Measurements from ENCODE around the gene RAE1. TPM values are rescaled to one million over a fixed set of nuclear protein-coding genes. Genes with fewer than 3 reads are reported as not detected.

The RAE1 gene
- total and polyA plus RNA-seq, 2 experiments from 2014 or later, result 35.4 to 43.3 TPM

- Mint-ChIP-seq H3K27me3 (ENCODE audit: insufficient read depth, low read depth, poor library complexity) (peaks cover 7% of the 10 kb centered on the region), H3K9me3 (no peaks in the 10 kb centered on the region), H3K4me3 (no peak overlapping the region), H3K27ac (peak overlapping the region; percentile 24; the same call in 1 of the 2 replicates), H3K36me3 (ENCODE audit: low read depth) (peaks cover 72% of the 10 kb centered on the region), H3K4me1 (peaks cover 34% of the 10 kb centered on the region)
- no peak for TF ChIP-seq CREB1 (CRISPR knock-in tag; IDR thresholded peaks at IDR 0.05; ENCODE audit: low read depth)
- no peak for TF ChIP-seq EZH2 (IDR thresholded peaks at IDR 0.05; ENCODE audit: low read depth, unreplicated experiment)
- TF ChIP-seq NANOG (IDR thresholded peaks at IDR 0.05; ENCODE audit: borderline replicate concordance), result no peak
- TF ChIP-seq, protein P1, sequence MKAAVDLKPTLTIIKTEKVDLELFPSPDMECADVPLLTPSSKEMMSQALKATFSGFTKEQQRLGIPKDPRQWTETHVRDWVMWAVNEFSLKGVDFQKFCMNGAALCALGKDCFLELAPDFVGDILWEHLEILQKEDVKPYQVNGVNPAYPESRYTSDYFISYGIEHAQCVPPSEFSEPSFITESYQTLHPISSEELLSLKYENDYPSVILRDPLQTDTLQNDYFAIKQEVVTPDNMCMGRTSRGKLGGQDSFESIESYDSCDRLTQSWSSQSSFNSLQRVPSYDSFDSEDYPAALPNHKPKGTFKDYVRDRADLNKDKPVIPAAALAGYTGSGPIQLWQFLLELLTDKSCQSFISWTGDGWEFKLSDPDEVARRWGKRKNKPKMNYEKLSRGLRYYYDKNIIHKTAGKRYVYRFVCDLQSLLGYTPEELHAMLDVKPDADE (IDR thresholded peaks at IDR 0.05), result no peak
- TF ChIP-seq ZNF114 (CRISPR knock-in tag; IDR thresholded peaks at IDR 0.05), result no peak
- no peak for TF ChIP-seq JUNB (IDR thresholded peaks at IDR 0.05; ENCODE audit: unreplicated experiment)
- TF ChIP-seq, protein P2, sequence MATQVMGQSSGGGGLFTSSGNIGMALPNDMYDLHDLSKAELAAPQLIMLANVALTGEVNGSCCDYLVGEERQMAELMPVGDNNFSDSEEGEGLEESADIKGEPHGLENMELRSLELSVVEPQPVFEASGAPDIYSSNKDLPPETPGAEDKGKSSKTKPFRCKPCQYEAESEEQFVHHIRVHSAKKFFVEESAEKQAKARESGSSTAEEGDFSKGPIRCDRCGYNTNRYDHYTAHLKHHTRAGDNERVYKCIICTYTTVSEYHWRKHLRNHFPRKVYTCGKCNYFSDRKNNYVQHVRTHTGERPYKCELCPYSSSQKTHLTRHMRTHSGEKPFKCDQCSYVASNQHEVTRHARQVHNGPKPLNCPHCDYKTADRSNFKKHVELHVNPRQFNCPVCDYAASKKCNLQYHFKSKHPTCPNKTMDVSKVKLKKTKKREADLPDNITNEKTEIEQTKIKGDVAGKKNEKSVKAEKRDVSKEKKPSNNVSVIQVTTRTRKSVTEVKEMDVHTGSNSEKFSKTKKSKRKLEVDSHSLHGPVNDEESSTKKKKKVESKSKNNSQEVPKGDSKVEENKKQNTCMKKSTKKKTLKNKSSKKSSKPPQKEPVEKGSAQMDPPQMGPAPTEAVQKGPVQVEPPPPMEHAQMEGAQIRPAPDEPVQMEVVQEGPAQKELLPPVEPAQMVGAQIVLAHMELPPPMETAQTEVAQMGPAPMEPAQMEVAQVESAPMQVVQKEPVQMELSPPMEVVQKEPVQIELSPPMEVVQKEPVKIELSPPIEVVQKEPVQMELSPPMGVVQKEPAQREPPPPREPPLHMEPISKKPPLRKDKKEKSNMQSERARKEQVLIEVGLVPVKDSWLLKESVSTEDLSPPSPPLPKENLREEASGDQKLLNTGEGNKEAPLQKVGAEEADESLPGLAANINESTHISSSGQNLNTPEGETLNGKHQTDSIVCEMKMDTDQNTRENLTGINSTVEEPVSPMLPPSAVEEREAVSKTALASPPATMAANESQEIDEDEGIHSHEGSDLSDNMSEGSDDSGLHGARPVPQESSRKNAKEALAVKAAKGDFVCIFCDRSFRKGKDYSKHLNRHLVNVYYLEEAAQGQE (IDR thresholded peaks at IDR 0.05; ENCODE audit: unreplicated experiment), result no peak
- no peak for TF ChIP-seq STAT1 (IDR thresholded peaks at IDR 0.05; ENCODE audit: unreplicated experiment)
- TF ChIP-seq, protein P3, sequence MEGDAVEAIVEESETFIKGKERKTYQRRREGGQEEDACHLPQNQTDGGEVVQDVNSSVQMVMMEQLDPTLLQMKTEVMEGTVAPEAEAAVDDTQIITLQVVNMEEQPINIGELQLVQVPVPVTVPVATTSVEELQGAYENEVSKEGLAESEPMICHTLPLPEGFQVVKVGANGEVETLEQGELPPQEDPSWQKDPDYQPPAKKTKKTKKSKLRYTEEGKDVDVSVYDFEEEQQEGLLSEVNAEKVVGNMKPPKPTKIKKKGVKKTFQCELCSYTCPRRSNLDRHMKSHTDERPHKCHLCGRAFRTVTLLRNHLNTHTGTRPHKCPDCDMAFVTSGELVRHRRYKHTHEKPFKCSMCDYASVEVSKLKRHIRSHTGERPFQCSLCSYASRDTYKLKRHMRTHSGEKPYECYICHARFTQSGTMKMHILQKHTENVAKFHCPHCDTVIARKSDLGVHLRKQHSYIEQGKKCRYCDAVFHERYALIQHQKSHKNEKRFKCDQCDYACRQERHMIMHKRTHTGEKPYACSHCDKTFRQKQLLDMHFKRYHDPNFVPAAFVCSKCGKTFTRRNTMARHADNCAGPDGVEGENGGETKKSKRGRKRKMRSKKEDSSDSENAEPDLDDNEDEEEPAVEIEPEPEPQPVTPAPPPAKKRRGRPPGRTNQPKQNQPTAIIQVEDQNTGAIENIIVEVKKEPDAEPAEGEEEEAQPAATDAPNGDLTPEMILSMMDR (conservative IDR thresholded peaks at IDR 0.05; ENCODE audit: low read depth in 2 of 2), result no peak
- no peak; the same call in 1 of the 2 replicates for TF ChIP-seq POLR2AphosphoS5 (IDR thresholded peaks at IDR 0.05; ENCODE audit: low read depth)
- no peak for TF ChIP-seq ZNF462 (CRISPR knock-in tag; IDR thresholded peaks at IDR 0.05)
- no peak for TF ChIP-seq ZNF331 (CRISPR knock-in tag; IDR thresholded peaks at IDR 0.05; ENCODE audit: low read depth)
- no peak for TF ChIP-seq EZH2phosphoT487 (IDR thresholded peaks at IDR 0.05; ENCODE audit: unreplicated experiment)
- DNase-seq (ENCODE audit: low spot score) (no peak), ATAC-seq (no peak)
- Histone ChIP-seq H3K36me3 (ENCODE audit: insufficient read depth) (peaks cover 11% of the 10 kb centered on the region; the same call in 1 of the 2 replicates), H4K20me1 (replicated peaks; ENCODE audit: insufficient read depth) (peaks cover 23% of the 10 kb centered on the region), H3K9me2 (ENCODE audit: insufficient read depth) (no peaks in the 10 kb centered on the region), H3K27me3 (ENCODE audit: insufficient read depth) (no peaks in the 10 kb centered on the region), H3K4me1 (ENCODE audit: insufficient read depth) (no peaks in the 10 kb centered on the region; the same call in 1 of the 2 replicates), H3K79me2 (replicated peaks; ENCODE audit: insufficient read depth) (peaks cover 91% of the 10 kb centered on the region), H3K4me2 (no peak overlapping the region), H3K27ac (ENCODE audit: low read depth) (no peak overlapping the region), H3F3A (replicated peaks; ENCODE audit: low read depth) (no peaks in the 10 kb centered on the region), H3K4me3 (no peak overlapping the region), H2AFZ (no peak overlapping the region)
Measured at GRCh38 chr20:57397693-57398108, 46.6 kb downstream of the RAE1 start.
